Uterus (tissue), 2 donors: ENCODE data around the gene ADIG.

Source experiments
- POLR2A ChIP-seq, 2 donors: fragments of 450-650 bp; IDR thresholded peaks; one replicate each; pipeline ENCODE4 v1.6.1; 2016; ENCODE audit warnings: antibody characterized with exemption in 2 of 2, mild to moderate bottlenecking in 1 of 2, moderate library complexity in 1 of 2
- TF ChIP-seq, protein P1 (sequence below), 4 experiments: fragments of 200-600 bp in 2 of 4; fragments of 450-650 bp in 2 of 4; sonication (generic) in 2 of 4; IDR thresholded peaks; one replicate each; pipeline ENCODE4 v1.5.1; 2016 to 2019; ENCODE audit warnings: antibody characterized with exemption in 4 of 4, mild to moderate bottlenecking in 2 of 4, moderate library complexity in 1 of 4

DNA sequence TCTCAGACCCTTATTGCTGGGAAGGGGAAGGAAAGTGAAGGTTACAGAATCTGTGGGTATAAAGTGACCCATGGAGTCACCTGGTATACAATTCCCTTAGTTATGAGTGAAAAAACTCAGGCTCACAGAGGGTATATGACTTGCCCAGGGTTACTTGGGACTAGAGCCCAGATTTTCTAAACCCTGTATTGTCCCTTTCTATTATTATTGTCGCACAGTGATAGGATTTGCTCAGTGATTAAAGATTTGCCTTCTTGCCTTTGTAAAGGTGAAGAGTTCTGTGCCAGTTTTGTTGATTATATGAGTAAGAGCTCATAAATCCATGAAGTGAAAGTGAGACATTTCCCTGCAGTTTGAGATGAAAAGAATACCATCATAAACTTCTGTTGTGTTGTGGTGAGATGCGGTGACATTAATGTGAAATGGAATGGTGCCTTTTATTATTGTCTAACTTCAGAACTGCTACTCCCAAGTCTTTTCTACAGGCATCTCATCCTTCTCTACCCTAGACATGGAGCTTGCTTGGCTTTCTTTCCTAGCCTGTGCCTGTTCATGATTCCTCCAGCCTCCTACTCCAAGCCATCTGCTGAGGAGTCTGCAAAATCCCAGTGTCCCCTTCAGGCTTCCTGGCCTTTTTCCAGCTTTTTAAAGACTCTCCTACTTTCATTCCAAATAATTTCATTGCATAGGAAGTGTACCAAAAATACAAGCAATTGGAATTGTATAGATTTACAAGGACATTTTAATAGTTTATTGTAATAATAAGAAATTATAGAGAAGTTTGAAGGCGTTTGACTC is 33.5 kb upstream of the ADIG start:
- TF ChIP-seq, protein P1, sequence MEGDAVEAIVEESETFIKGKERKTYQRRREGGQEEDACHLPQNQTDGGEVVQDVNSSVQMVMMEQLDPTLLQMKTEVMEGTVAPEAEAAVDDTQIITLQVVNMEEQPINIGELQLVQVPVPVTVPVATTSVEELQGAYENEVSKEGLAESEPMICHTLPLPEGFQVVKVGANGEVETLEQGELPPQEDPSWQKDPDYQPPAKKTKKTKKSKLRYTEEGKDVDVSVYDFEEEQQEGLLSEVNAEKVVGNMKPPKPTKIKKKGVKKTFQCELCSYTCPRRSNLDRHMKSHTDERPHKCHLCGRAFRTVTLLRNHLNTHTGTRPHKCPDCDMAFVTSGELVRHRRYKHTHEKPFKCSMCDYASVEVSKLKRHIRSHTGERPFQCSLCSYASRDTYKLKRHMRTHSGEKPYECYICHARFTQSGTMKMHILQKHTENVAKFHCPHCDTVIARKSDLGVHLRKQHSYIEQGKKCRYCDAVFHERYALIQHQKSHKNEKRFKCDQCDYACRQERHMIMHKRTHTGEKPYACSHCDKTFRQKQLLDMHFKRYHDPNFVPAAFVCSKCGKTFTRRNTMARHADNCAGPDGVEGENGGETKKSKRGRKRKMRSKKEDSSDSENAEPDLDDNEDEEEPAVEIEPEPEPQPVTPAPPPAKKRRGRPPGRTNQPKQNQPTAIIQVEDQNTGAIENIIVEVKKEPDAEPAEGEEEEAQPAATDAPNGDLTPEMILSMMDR (IDR thresholded peaks at IDR 0.05): no peak
- TF ChIP-seq POLR2A (IDR thresholded peaks at IDR 0.05): no peak
